ENCODE data around the gene MRPL54.

The MRPL54 gene

GRCh38 chr19:3807131-3807480 lies 44.6 kb downstream of the MRPL54 start:
- TF ChIP-seq GABPA (IDR thresholded peaks at IDR 0.05; ENCODE audit: low read depth) (no peak), CTCF (IDR thresholded peaks at IDR 0.05; ENCODE audit: insufficient read depth, low read length) (no peak), POLR2AphosphoS5 (IDR thresholded peaks at IDR 0.05; ENCODE audit: low read depth) (no peak), REST (IDR thresholded peaks at IDR 0.05; ENCODE audit: insufficient replicate concordance, low read depth) (no peak), SPI1 (IDR thresholded peaks at IDR 0.05; ENCODE audit: borderline replicate concordance, low read depth) (no peak)
- DNase-seq (ENCODE audit: low read depth in 1 of 2, low spot score in 1 of 2), result no peak
- Histone ChIP-seq H3K27ac (replicated peaks) (no peak overlapping the region), H3K27me3 (ENCODE audit: insufficient read depth, poor library complexity, severe bottlenecking) (peaks cover 6% of the 10 kb centered on the region), H3K4me3 (replicated peaks; ENCODE audit: insufficient read depth, low read length) (no peak overlapping the region)

GRCh38 chr19:3807574-3808354 lies 45.3 kb downstream of the MRPL54 start:
- no peak for TF ChIP-seq CTCF (IDR thresholded peaks at IDR 0.05; ENCODE audit: insufficient read depth, low read length)
- TF ChIP-seq POLR2AphosphoS5 (IDR thresholded peaks at IDR 0.05; ENCODE audit: low read depth), result no peak
- no peak for TF ChIP-seq SPI1 (IDR thresholded peaks at IDR 0.05; ENCODE audit: borderline replicate concordance, low read depth)
- no peak for TF ChIP-seq REST (IDR thresholded peaks at IDR 0.05; ENCODE audit: insufficient replicate concordance, low read depth)
- no peak for TF ChIP-seq GABPA (IDR thresholded peaks at IDR 0.05; ENCODE audit: low read depth)
- Histone ChIP-seq H3K4me3 (replicated peaks; ENCODE audit: insufficient read depth, low read length) (no peak overlapping the region), H3K27ac (replicated peaks) (no peak overlapping the region), H3K27me3 (ENCODE audit: insufficient read depth, poor library complexity, severe bottlenecking) (no peaks in the 10 kb centered on the region)
- no peak for DNase-seq (ENCODE audit: low read depth in 1 of 2, low spot score in 1 of 2)

- TF ChIP-seq CTCF (IDR thresholded peaks at IDR 0.05; ENCODE audit: insufficient read depth, low read length), result no peak
- no peak for TF ChIP-seq REST (IDR thresholded peaks at IDR 0.05; ENCODE audit: insufficient replicate concordance, low read depth)
- no peak for TF ChIP-seq GABPA (IDR thresholded peaks at IDR 0.05; ENCODE audit: low read depth)
- no peak for TF ChIP-seq SPI1 (IDR thresholded peaks at IDR 0.05; ENCODE audit: borderline replicate concordance, low read depth)
- no peak overlapping the region for H3K4me3 ChIP-seq (replicated peaks; ENCODE audit: insufficient read depth, low read length)
- no peak overlapping the region for H3K27ac ChIP-seq (replicated peaks)
Measured at GRCh38 chr19:3808420-3809143, 46.1 kb downstream of the MRPL54 start.

More at GRCh38 chr19:3808420-3809143, 46.1 kb downstream of the MRPL54 start:
- no peaks in the 10 kb centered on the region for H3K27me3 ChIP-seq (ENCODE audit: insufficient read depth, poor library complexity, severe bottlenecking)
- DNase-seq (ENCODE audit: low read depth in 1 of 2, low spot score in 1 of 2), result no peak

Measured in HL-60 (cell line).